Measurements from ENCODE around the gene TBX1.

- TF ChIP-seq, protein P1, sequence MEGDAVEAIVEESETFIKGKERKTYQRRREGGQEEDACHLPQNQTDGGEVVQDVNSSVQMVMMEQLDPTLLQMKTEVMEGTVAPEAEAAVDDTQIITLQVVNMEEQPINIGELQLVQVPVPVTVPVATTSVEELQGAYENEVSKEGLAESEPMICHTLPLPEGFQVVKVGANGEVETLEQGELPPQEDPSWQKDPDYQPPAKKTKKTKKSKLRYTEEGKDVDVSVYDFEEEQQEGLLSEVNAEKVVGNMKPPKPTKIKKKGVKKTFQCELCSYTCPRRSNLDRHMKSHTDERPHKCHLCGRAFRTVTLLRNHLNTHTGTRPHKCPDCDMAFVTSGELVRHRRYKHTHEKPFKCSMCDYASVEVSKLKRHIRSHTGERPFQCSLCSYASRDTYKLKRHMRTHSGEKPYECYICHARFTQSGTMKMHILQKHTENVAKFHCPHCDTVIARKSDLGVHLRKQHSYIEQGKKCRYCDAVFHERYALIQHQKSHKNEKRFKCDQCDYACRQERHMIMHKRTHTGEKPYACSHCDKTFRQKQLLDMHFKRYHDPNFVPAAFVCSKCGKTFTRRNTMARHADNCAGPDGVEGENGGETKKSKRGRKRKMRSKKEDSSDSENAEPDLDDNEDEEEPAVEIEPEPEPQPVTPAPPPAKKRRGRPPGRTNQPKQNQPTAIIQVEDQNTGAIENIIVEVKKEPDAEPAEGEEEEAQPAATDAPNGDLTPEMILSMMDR (IDR thresholded peaks at IDR 0.05) = no peak
- no peak for TF ChIP-seq EZH2 (IDR thresholded peaks at IDR 0.05)
Measured at GRCh38 chr22:19782533-19782932, 22.0 kb downstream of the TBX1 start.

All from neural progenitor cell (in vitro differentiated cells).